OCI-LY3 (cell line): ENCODE measurements around the gene MAGI2.

ENCODE experiments used
- CTCF ChIP-seq: fragments of 200-600, 300-600 bp; sonication (generic); IDR thresholded peaks from 2 replicates; pipeline ENCODE4 v1.5.1; 2014; ENCODE audit warnings: antibody characterized with exemption, low read length, low read depth
- EZH2phosphoT487 ChIP-seq: fragments of 200-600 bp; shearing (Covaris generic); IDR thresholded peaks from 2 replicates; pipeline ENCODE4 v1.6.1; 2018; ENCODE audit warnings: antibody characterized with exemption, mixed run types, low read depth

GRCh38 chr7:78587443-78588044 lies 865.9 kb downstream of the MAGI2 start:
- TF ChIP-seq CTCF (peak; percentile 62), EZH2phosphoT487 (no peak)
